HepG2 (cell line): Measurements from ENCODE around the gene GPS1. TPM values are rescaled to one million over a fixed set of nuclear protein-coding genes. Genes with fewer than 3 reads are reported as not detected.
A peak's percentile ranks its signal among the peaks of the same experiment; 100 is the strongest.

Source experiments
- AGO2 ChIP-seq: fragments of 200-400 bp; formaldehyde crosslinking; optimal IDR thresholded peaks from 2 replicates; pipeline ENCODE3; 2017; ENCODE audit warnings: mild to moderate bottlenecking, low read depth, low read length, moderate library complexity
- HNRNPK ChIP-seq: fragments of 200-400 bp; formaldehyde crosslinking; IDR thresholded peaks from 2 replicates; pipeline ENCODE4 v1.6.1; 2018; ENCODE audit warnings: low read length, low read depth, moderate library complexity, mild to moderate bottlenecking; ENCODE audit not compliant: poor library complexity, severe bottlenecking
- REST ChIP-seq, 2 experiments: IDR thresholded peaks; 2 replicates each; pipeline ENCODE4 v1.6.1; 2011 to 2012; ENCODE audit warnings: low read length in 2 of 2, borderline replicate concordance in 1 of 2, low read depth in 1 of 2, mild to moderate bottlenecking in 1 of 2, moderate library complexity in 1 of 2
- ZHX1 ChIP-seq: sonication (generic); formaldehyde crosslinking; IDR thresholded peaks from 2 replicates; pipeline ENCODE4 v1.8.1; 2022; ENCODE audit warnings: low read depth, mild to moderate bottlenecking, missing genetic modification reagents
- ZNF142 ChIP-seq: sonication (generic); formaldehyde crosslinking; IDR thresholded peaks from 2 replicates; pipeline ENCODE4 v1.4.0; 2020; ENCODE audit warnings: missing genetic modification reagents
- polyA plus RNA-seq, 8 experiments: library from polyadenylated mRNA; depleted of rRNA in 3 of 8; stranded (reverse) in 7 of 8; unstranded in 1 of 8; fragments of >200 nt; fragmentation: Illumina TruSeq in 4 of 8; extraction: Trizol in 4 of 8; gene quantifications; 2 replicates each; pipeline versions ENCODE4 v1.2.1 to v1.2.3, GENCODE V29; 2011 to 2016; ENCODE audit warnings: low read depth in 4 of 8, missing spikeins in 1 of 8, mixed read lengths in 1 of 8; ENCODE audit not compliant: insufficient read depth in 1 of 8
- total RNA-seq, 5 experiments: library from RNA; depleted of rRNA; stranded (reverse); fragments of >200 nt; fragmentation: Illumina TruSeq; extraction: Trizol; gene quantifications; 2 replicates each; pipeline ENCODE4 v1.2.3, GENCODE V29; 2016; ENCODE audit warnings: low read depth in 1 of 5
- TF ChIP-seq, protein P1 (sequence below): sonication (generic); formaldehyde crosslinking; IDR thresholded peaks from 2 replicates; pipeline ENCODE4 v1.5.1; 2020; ENCODE audit warnings: missing genetic modification reagents, mild to moderate bottlenecking, borderline replicate concordance

The GPS1 gene
- total and polyA plus RNA-seq, 2 of the 13 experiments (the other 11 are each of a cell fraction or from before 2014, with no cell fraction given): 124 to 128 TPM

DNA sequence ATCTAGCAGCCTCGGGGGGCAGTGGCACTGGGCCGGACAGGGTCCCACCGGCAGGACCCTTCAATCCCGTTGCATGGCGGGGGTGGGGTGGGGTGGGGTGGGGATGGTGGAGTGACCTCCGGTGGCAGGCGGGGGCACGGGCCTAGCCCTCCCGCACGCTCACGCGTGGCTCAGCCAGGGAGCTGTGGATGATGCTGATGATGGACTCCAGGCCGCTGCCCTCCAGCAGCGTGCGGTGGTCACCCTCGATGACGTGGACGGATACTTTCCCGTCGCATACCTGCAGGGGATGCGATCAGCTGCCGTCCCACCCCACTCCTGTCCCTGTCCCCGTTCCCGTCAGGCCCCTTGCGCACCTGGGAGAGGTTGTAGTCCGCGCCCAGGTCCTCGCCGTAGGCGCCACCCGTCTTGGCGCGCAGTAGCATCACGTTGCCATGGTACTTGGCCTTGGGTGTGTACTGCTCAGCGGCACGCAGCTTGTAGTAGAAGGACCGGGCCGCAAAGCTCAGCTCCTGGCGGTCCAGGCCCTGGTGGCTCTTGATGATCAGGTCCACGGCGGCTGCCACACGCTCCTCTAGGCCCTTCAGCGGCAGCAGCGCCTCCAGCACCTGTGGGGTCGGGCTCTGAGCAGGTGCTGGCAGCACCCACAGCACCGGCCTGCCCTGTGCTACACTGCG is 27.4 kb downstream of the GPS1 start (continued):
- TF ChIP-seq ZHX1 (CRISPR knock-in tag) (peak; percentile 75; the same call in 1 of the 2 replicates), ZNF142 (CRISPR knock-in tag) (no peak), REST (IDR thresholded peaks at IDR 0.05; ENCODE audit: borderline replicate concordance in 1 of 2, low read depth in 1 of 2, low read length in 2 of 2) (no peak), HNRNPK (peak; percentile 74), AGO2 (peak; percentile 96)
- TF ChIP-seq, protein P1, sequence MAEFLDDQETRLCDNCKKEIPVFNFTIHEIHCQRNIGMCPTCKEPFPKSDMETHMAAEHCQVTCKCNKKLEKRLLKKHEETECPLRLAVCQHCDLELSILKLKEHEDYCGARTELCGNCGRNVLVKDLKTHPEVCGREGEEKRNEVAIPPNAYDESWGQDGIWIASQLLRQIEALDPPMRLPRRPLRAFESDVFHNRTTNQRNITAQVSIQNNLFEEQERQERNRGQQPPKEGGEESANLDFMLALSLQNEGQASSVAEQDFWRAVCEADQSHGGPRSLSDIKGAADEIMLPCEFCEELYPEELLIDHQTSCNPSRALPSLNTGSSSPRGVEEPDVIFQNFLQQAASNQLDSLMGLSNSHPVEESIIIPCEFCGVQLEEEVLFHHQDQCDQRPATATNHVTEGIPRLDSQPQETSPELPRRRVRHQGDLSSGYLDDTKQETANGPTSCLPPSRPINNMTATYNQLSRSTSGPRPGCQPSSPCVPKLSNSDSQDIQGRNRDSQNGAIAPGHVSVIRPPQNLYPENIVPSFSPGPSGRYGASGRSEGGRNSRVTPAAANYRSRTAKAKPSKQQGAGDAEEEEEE (CRISPR knock-in tag): no peak
